Type B pancreatic cell (in vitro differentiated cells): Measurements from ENCODE around the gene SLC9A7. TPM values are rescaled to one million over a fixed set of nuclear protein-coding genes. Genes with fewer than 3 reads are reported as not detected.

Experiments
- DNase-seq: peaks from one replicate; pipeline ENCODE4 v3.0.0; 2021; ENCODE audit warnings: mixed read lengths; ENCODE audit not compliant: unreplicated experiment; ENCODE audit errors: extremely low spot score
- H3K27ac Mint-ChIP-seq: 2 replicates; pipeline ENCODE4 v1.8.0; 2021; ENCODE audit warnings: mild to moderate bottlenecking, mixed read lengths
- H3K27me3 Mint-ChIP-seq: 2 replicates; pipeline ENCODE4 v1.8.0; 2021; ENCODE audit warnings: mixed read lengths
- H3K36me3 Mint-ChIP-seq: 2 replicates; pipeline ENCODE4 v1.8.0; 2021; ENCODE audit warnings: mixed read lengths
- H3K4me1 Mint-ChIP-seq: one replicate; pipeline ENCODE4 v1.8.0; 2021; ENCODE audit warnings: mixed read lengths; ENCODE audit not compliant: unreplicated experiment
- H3K4me3 Mint-ChIP-seq: 2 replicates; pipeline ENCODE4 v1.8.0; 2021; ENCODE audit warnings: mild to moderate bottlenecking, mixed read lengths
- H3K9me3 Mint-ChIP-seq: 2 replicates; pipeline ENCODE4 v1.8.0; 2021; ENCODE audit warnings: mixed read lengths
- total RNA-seq: library from RNA; stranded (reverse); gene quantifications from 2 replicates; pipeline ENCODE4 v1.2.1, GENCODE V29; 2021; ENCODE audit warnings: low replicate concordance
- TF ChIP-seq, protein P1 (sequence below): fragments of 200-600 bp; sonication (generic); conservative IDR thresholded peaks from 2 replicates; pipeline ENCODE4 v1.5.0; 2021; ENCODE audit warnings: antibody characterized with exemption, mild to moderate bottlenecking

SLC9A7 gene
- total RNA-seq, 1 donor from 2014 or later = 7.5 TPM

DNA sequence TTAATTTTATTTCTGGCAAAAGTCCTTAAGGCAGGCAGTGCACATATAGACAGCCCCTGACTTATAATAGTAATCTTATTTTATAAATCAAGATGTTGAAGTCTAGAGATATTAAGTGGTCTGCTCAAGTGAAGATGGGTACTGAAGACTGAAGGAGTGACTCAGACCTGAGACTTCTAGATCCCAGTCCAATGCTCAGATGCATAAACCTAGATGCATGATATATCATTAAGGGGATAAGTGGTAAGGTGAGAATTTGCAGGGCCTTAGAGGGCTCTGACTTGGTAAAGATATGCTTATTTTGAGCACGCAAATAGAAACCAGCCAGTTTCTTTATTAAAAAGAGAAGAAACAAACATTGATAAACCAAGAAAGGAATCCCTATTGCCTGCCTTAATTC, 42.9 kb downstream of the SLC9A7 start:
- H3K27ac Mint-ChIP-seq = no peak overlapping the region
- H3K4me3 Mint-ChIP-seq = no peak overlapping the region
- H3K4me1 Mint-ChIP-seq = no peaks in the 10 kb centered on the region
- H3K36me3 Mint-ChIP-seq = no peaks in the 10 kb centered on the region
- no peak for DNase-seq
- H3K9me3 Mint-ChIP-seq = peaks cover 5% of the 10 kb centered on the region
- TF ChIP-seq, protein P1, sequence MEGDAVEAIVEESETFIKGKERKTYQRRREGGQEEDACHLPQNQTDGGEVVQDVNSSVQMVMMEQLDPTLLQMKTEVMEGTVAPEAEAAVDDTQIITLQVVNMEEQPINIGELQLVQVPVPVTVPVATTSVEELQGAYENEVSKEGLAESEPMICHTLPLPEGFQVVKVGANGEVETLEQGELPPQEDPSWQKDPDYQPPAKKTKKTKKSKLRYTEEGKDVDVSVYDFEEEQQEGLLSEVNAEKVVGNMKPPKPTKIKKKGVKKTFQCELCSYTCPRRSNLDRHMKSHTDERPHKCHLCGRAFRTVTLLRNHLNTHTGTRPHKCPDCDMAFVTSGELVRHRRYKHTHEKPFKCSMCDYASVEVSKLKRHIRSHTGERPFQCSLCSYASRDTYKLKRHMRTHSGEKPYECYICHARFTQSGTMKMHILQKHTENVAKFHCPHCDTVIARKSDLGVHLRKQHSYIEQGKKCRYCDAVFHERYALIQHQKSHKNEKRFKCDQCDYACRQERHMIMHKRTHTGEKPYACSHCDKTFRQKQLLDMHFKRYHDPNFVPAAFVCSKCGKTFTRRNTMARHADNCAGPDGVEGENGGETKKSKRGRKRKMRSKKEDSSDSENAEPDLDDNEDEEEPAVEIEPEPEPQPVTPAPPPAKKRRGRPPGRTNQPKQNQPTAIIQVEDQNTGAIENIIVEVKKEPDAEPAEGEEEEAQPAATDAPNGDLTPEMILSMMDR = no peak
- no peaks in the 10 kb centered on the region for H3K27me3 Mint-ChIP-seq

DNA sequence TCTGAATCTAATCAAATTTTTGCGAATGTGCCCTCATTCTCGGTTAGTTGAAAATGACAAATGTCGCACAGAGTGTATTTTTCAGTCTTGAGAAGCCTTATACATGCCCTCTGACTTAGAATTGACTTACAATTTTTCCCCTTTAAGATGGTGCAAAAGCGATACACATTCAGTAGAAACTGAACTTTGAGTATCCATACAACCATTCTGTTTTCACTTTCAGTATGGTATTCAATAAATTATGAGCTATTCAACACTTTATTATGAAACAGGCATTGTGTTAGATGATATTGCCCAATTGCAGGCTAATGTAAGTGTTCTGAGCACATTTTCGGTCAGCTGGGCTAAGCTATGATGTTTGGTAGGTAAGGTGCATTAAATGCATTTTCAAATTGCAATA, 43.4 kb downstream of the SLC9A7 start:
- TF ChIP-seq, protein P1 = no peak
- Mint-ChIP-seq H3K9me3 (peaks cover 5% of the 10 kb centered on the region), H3K4me3 (no peak overlapping the region), H3K4me1 (no peaks in the 10 kb centered on the region), H3K27me3 (no peaks in the 10 kb centered on the region), H3K36me3 (no peaks in the 10 kb centered on the region), H3K27ac (no peak overlapping the region)
- no peak for DNase-seq

GRCh38 chrX:46713672-46714490, 45.0 kb downstream of the SLC9A7 start:
- no peaks in the 10 kb centered on the region for H3K36me3 Mint-ChIP-seq
- H3K4me1 Mint-ChIP-seq = no peaks in the 10 kb centered on the region
- no peak overlapping the region for H3K27ac Mint-ChIP-seq
- no peak overlapping the region for H3K4me3 Mint-ChIP-seq
- no peak for DNase-seq
- TF ChIP-seq, protein P1 = no peak
- H3K27me3 Mint-ChIP-seq = no peaks in the 10 kb centered on the region
- H3K9me3 Mint-ChIP-seq = peaks cover 5% of the 10 kb centered on the region

DNA sequence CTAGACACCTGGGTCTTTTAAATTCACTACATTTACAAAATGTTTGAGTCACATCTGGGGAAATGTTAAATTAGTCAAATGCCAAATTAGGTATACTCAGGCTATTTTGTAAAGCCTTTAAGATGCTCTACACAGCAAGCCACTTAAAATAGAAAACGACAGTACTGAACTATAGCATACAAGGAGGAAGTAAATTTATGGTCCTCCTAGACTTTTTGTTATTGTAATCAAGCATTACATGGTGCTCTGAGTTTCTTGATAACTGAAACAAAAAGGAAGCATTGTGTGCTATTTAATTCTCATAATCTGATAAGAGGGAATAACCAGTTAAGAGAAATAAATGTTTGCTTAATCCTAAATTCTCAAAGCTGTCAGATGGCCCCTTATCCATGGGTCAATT, 46.2 kb downstream of the SLC9A7 start:
- Mint-ChIP-seq H3K36me3 (no peaks in the 10 kb centered on the region), H3K4me1 (no peaks in the 10 kb centered on the region), H3K27ac (no peak overlapping the region), H3K9me3 (peaks cover 9% of the 10 kb centered on the region), H3K4me3 (no peak overlapping the region), H3K27me3 (no peaks in the 10 kb centered on the region)
- DNase-seq = no peak
- TF ChIP-seq, protein P1 = no peak

DNA sequence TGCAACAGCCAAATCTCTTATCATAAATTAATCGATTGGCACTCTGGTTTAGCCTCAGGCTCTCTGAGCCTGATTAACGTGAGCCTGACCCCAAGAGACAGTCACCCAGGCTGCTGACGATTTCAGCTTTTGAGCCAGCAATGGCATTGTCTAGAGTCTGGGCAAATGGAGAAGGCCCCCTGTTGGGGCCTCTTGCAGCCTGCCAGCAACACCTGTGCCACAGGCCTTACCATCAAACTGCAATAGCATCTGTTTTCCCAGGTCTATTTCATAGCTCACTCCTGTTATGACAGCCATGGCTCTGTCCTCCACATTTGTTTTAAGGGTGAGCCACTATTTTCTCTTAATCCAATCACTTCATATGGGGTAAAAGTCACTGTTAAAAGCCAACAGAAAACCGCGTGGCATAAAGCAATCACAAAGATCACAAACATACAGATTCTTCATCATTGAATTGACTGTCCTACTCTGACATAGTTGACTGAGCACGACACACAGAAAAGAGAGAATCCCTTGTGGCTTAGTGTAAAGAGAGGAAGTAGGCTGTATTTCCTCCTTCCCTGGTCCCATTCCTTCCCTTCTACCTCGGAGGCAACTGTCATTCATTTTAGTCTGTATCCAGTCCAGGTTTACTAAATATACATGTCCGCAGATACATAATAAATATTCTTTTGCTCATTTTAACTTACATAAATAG, 47.8 kb downstream of the SLC9A7 start:
- TF ChIP-seq, protein P1 = no peak
- H3K4me1 Mint-ChIP-seq = no peaks in the 10 kb centered on the region
- peaks cover 9% of the 10 kb centered on the region for H3K9me3 Mint-ChIP-seq
- DNase-seq = no peak
- H3K27ac Mint-ChIP-seq = no peak overlapping the region
- H3K27me3 Mint-ChIP-seq = no peaks in the 10 kb centered on the region
- no peak overlapping the region for H3K4me3 Mint-ChIP-seq
- no peaks in the 10 kb centered on the region for H3K36me3 Mint-ChIP-seq
